Mucosa of rectum (tissue), 2 donors: ENCODE measurements around the gene PPP1R13L.

Source experiments
- H3K27ac ChIP-seq, 2 donors: one replicate each; pipeline ENCODE4 v1.7.0; 2013; ENCODE audit warnings: inconsistent platforms in 2 of 2, low read depth in 2 of 2, low read length in 2 of 2
- H3K27me3 ChIP-seq, 2 donors: one replicate each; pipeline ENCODE4 v1.7.0; 2013; ENCODE audit warnings: low read length in 2 of 2; ENCODE audit not compliant: control insufficient read depth in 2 of 2, insufficient read depth in 2 of 2
- H3K36me3 ChIP-seq, 2 donors: one replicate each; pipeline ENCODE4 v1.7.0; 2013; ENCODE audit warnings: low read length in 2 of 2; ENCODE audit not compliant: control insufficient read depth in 2 of 2, insufficient read depth in 2 of 2
- H3K4me1 ChIP-seq, 2 donors: one replicate each; pipeline ENCODE4 v1.7.0; 2013; ENCODE audit warnings: low read length in 2 of 2, mild to moderate bottlenecking in 1 of 2; ENCODE audit not compliant: control insufficient read depth in 2 of 2, insufficient read depth in 2 of 2
- H3K4me3 ChIP-seq, 2 donors: one replicate each; pipeline ENCODE4 v1.7.0; 2013; ENCODE audit warnings: low read length in 2 of 2
- H3K9ac ChIP-seq, 2 donors: one replicate each; pipeline ENCODE4 v1.7.0; 2013; ENCODE audit warnings: low read length in 2 of 2, low read depth in 1 of 2, mild to moderate bottlenecking in 1 of 2
- H3K9me3 ChIP-seq, 2 donors: one replicate each; pipeline ENCODE4 v1.7.0; 2013; ENCODE audit warnings: low read length in 2 of 2; ENCODE audit not compliant: control insufficient read depth in 2 of 2
- donor health status: healthy.
- donor health status: Normal muscosa, but diverticular disease.

PPP1R13L gene

GRCh38 chr19:45444318-45445041, 39.6 kb upstream of the PPP1R13L start:
- Histone ChIP-seq H3K4me1 (peaks cover 31 to 47% of the 10 kb centered on the region in 2 donors), H3K9me3 (no peaks in the 10 kb centered on the region), H3K9ac (peak overlapping the region; percentile 74 to 79), H3K36me3 (no peaks in the 10 kb centered on the region), H3K27ac (peak overlapping the region; percentile 86 to 90), H3K27me3 (no peaks in the 10 kb centered on the region), H3K4me3 (peak overlapping the region; percentile 56 to 67)

GRCh38 chr19:45443462-45444317, 38.8 kb upstream of the PPP1R13L start:
- H3K27me3 ChIP-seq = no peaks in the 10 kb centered on the region

GRCh38 chr19:45442778-45443461, 38.1 kb upstream of the PPP1R13L start:
- peak overlapping the region; percentile 86 to 90 for H3K27ac ChIP-seq
- peak overlapping the region; percentile 70 to 82 for H3K4me3 ChIP-seq
- H3K36me3 ChIP-seq = no peaks in the 10 kb centered on the region
- peak overlapping the region; percentile 79 to 83 for H3K9ac ChIP-seq
- H3K9me3 ChIP-seq = no peaks in the 10 kb centered on the region
- peaks cover 22 to 31% of the 10 kb centered on the region in 2 donors for H3K4me1 ChIP-seq
- H3K27me3 ChIP-seq = no peaks in the 10 kb centered on the region

More at GRCh38 chr19:45443462-45444317, 38.8 kb upstream of the PPP1R13L start:
- Histone ChIP-seq H3K27ac (peak overlapping the region; percentile 86 to 90), H3K4me1 (peaks cover 25 to 39% of the 10 kb centered on the region in 2 donors), H3K9ac (peak overlapping the region; percentile 79 to 83), H3K36me3 (no peaks in the 10 kb centered on the region), H3K4me3 (peak overlapping the region; percentile 70 to 82), H3K9me3 (no peaks in the 10 kb centered on the region)

GRCh38 chr19:45442408-45442777, 37.5 kb upstream of the PPP1R13L start:
- peak overlapping the region in 1 of 2 donors; percentile 90 for H3K27ac ChIP-seq
- H3K9ac ChIP-seq = peak overlapping the region in 1 of 2 donors; percentile 79
- H3K4me3 ChIP-seq = no peak overlapping the region
- no peaks in the 10 kb centered on the region for H3K36me3 ChIP-seq
- no peaks in the 10 kb centered on the region for H3K9me3 ChIP-seq
- peaks cover 22 to 27% of the 10 kb centered on the region in 2 donors for H3K4me1 ChIP-seq
- no peaks in the 10 kb centered on the region for H3K27me3 ChIP-seq

GRCh38 chr19:45440873-45441654, 36.2 kb upstream of the PPP1R13L start:
- no peaks in the 10 kb centered on the region for H3K36me3 ChIP-seq
- H3K27me3 ChIP-seq = no peaks in the 10 kb centered on the region
- no peak overlapping the region for H3K4me3 ChIP-seq
- H3K4me1 ChIP-seq = peaks cover 17 to 20% of the 10 kb centered on the region in 2 donors
- H3K9ac ChIP-seq = no peak overlapping the region
- H3K9me3 ChIP-seq = no peaks in the 10 kb centered on the region
- H3K27ac ChIP-seq = peak overlapping the region in 1 of 2 donors; percentile 80

- peaks cover 17 to 20% of the 10 kb centered on the region in 2 donors for H3K4me1 ChIP-seq
- H3K4me3 ChIP-seq = peak overlapping the region; percentile 60 to 69
- H3K36me3 ChIP-seq = no peaks in the 10 kb centered on the region
- H3K9me3 ChIP-seq = no peaks in the 10 kb centered on the region
- H3K27ac ChIP-seq = peak overlapping the region; percentile 71 to 80
- H3K9ac ChIP-seq = peak overlapping the region; percentile 47 to 73
- H3K27me3 ChIP-seq = no peaks in the 10 kb centered on the region
Observed at GRCh38 chr19:45440259-45440638, 35.4 kb upstream of the PPP1R13L start.

GRCh38 chr19:45439569-45440258, 34.8 kb upstream of the PPP1R13L start:
- no peaks in the 10 kb centered on the region for H3K27me3 ChIP-seq
- H3K9me3 ChIP-seq = no peaks in the 10 kb centered on the region
- H3K36me3 ChIP-seq = no peaks in the 10 kb centered on the region
- peak overlapping the region; percentile 47 to 73 for H3K9ac ChIP-seq
- peaks cover 14 to 17% of the 10 kb centered on the region in 2 donors for H3K4me1 ChIP-seq
- peak overlapping the region; percentile 71 to 80 for H3K27ac ChIP-seq
- H3K4me3 ChIP-seq = peak overlapping the region; percentile 60 to 69

GRCh38 chr19:45439190-45439568, 34.3 kb upstream of the PPP1R13L start:
- Histone ChIP-seq H3K9me3 (no peaks in the 10 kb centered on the region), H3K36me3 (no peaks in the 10 kb centered on the region), H3K27me3 (no peaks in the 10 kb centered on the region), H3K27ac (no peak overlapping the region), H3K4me1 (peaks cover 9 to 13% of the 10 kb centered on the region in 2 donors), H3K9ac (peak overlapping the region in 1 of 2 donors; percentile 73), H3K4me3 (peak overlapping the region; percentile 60 to 69)

- no peaks in the 10 kb centered on the region for H3K36me3 ChIP-seq
- H3K9me3 ChIP-seq = no peaks in the 10 kb centered on the region
- no peak overlapping the region for H3K27ac ChIP-seq
- peaks cover 0 to 5% of the 10 kb centered on the region in 2 donors for H3K4me1 ChIP-seq
- no peak overlapping the region for H3K9ac ChIP-seq
- H3K4me3 ChIP-seq = no peak overlapping the region
- no peaks in the 10 kb centered on the region for H3K27me3 ChIP-seq
Observed at GRCh38 chr19:45437328-45437727, 32.5 kb upstream of the PPP1R13L start.
